Gastrocnemius medialis (tissue), 4 donors: ENCODE results near the gene RHOT2.

Source experiments
- POLR2A ChIP-seq, 2 donors: fragments of 450-650 bp; IDR thresholded peaks; one replicate each; pipeline ENCODE4 v1.6.1; 2017; ENCODE audit warnings: antibody characterized with exemption in 2 of 2, mild to moderate bottlenecking in 2 of 2, moderate library complexity in 2 of 2
- TF ChIP-seq, protein P1 (sequence below), 5 experiments: fragments of 450-650 bp in 3 of 5; fragments of 200-600 bp in 2 of 5; sonication (generic) in 2 of 5; IDR thresholded peaks in 4 of 5; conservative IDR thresholded peaks in 1 of 5; 1 replicate in 4 of 5; 2 replicates in 1 of 5; pipeline ENCODE4 v1.5.1; 2016 to 2019; ENCODE audit warnings: antibody characterized with exemption in 5 of 5, mild to moderate bottlenecking in 3 of 5, moderate library complexity in 3 of 5

DNA sequence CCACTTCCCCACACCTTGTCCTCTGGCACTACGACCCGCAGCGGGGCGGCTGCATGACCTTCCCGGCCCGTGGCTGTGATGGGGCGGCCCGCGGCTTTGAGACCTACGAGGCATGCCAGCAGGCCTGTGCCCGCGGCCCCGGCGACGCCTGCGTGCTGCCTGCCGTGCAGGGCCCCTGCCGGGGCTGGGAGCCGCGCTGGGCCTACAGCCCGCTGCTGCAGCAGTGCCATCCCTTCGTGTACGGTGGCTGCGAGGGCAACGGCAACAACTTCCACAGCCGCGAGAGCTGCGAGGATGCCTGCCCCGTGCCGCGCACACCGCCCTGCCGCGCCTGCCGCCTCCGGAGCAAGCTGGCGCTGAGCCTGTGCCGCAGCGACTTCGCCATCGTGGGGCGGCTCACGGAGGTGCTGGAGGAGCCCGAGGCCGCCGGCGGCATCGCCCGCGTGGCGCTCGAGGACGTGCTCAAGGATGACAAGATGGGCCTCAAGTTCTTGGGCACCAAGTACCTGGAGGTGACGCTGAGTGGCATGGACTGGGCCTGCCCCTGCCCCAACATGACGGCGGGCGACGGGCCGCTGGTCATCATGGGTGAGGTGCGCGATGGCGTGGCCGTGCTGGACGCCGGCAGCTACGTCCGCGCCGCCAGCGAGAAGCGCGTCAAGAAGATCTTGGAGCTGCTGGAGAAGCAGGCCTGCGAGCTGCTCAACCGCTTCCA, 34.4 kb upstream of the RHOT2 start:
- TF ChIP-seq, protein P1, sequence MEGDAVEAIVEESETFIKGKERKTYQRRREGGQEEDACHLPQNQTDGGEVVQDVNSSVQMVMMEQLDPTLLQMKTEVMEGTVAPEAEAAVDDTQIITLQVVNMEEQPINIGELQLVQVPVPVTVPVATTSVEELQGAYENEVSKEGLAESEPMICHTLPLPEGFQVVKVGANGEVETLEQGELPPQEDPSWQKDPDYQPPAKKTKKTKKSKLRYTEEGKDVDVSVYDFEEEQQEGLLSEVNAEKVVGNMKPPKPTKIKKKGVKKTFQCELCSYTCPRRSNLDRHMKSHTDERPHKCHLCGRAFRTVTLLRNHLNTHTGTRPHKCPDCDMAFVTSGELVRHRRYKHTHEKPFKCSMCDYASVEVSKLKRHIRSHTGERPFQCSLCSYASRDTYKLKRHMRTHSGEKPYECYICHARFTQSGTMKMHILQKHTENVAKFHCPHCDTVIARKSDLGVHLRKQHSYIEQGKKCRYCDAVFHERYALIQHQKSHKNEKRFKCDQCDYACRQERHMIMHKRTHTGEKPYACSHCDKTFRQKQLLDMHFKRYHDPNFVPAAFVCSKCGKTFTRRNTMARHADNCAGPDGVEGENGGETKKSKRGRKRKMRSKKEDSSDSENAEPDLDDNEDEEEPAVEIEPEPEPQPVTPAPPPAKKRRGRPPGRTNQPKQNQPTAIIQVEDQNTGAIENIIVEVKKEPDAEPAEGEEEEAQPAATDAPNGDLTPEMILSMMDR (IDR thresholded peaks at IDR 0.05 in 4 of 5, conservative IDR thresholded peaks at IDR 0.05 in 1 of 5) = no peak
- TF ChIP-seq POLR2A (IDR thresholded peaks at IDR 0.05) = no peak
